Endometrium (tissue), 2 donors: Measurements from ENCODE around the gene PDE11A.
"Not testable (repeated sequence)": the region's sequence is repeated elsewhere in the genome, so short reads cannot be mapped to it uniquely, and the experiment has no call there.

Experiments
- FAIRE-seq: peaks from 2 replicates; lab custom pipeline; 2012; peaks lifted over from hg19 to GRCh38; lab: Jason Lieb, UNC
- donor health status: control.
- donor health status: control.

Gene PDE11A

DNA sequence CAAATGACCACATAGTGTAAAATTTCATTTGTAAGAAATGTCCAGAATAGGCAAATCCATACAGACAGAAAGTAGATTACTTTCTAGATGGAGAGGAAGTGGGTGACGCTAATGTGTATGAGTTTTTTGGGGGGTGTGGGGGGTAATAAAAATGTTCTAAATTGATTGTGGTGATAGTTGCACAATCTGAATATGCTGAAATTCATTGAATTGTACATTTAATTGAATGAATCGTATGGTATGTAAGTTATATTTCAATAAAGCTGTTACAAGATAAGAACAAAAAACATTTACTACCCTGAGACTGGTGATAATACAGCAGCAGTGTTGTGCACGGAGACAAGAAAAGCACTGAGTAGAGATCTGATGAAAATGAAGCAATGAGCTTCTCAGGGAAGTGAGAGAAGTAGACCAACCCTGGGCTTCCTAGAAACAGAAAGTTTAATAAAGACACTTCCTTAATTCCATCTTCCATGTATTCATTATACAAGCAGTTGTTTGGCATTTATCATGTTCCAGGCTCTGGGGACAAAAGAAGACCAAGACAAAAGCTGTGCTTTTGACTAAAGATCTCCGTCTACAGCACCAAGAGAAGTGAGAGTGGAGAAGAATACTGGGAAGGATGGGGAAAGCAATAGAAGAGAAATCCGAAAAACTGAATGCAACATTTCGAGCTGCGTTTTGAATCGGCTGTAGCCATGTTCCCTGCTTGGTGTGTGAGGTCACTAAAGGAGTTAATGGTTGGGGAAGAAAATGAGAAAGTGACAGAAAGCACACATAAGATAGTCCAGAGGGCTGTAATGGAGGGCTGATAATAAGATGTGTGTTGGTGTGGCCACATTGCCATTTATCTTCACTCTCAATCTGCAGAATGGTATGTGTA is 1.8 kb upstream of the PDE11A start:
- no peak for FAIRE-seq

DNA sequence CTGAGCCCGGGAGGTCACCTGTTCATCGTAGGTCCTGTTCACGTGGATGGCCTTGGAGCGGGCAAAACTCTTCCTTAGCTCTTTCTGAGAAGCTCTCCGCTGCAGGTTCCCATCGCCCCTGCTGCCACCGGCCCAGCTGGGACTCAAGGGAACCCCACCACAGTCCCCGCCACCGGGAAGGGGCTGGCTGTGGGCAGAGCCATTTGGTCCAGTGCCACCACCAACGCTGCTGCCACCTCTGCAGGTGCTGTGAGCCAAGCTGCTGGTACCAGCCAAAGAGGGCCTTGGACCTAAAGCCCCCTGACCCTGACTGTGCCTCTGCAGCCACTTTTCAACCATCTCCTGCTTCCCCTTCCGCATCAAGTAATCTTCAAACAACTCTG is 586 bp downstream of the PDE11A start:
- FAIRE-seq: no peak

DNA sequence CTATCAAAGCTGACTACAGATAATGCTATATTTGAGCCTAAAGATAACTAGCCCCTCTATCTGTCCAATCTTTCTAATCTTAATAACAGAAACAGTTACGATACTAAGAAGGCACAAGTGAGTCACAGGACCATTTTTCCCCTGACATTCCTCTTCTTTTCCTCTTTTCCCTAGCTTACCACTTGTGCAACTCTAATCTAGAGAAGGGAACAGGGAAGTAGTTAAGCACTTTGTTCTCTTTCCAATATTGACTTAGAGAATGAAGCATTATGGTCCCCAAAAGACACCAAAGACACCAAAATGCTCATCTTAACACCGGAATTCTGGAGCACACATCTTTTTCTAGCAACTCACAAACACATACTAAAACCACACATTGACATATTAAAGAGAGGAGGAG is 1.8 kb downstream of the PDE11A start:
- FAIRE-seq: no peak

DNA sequence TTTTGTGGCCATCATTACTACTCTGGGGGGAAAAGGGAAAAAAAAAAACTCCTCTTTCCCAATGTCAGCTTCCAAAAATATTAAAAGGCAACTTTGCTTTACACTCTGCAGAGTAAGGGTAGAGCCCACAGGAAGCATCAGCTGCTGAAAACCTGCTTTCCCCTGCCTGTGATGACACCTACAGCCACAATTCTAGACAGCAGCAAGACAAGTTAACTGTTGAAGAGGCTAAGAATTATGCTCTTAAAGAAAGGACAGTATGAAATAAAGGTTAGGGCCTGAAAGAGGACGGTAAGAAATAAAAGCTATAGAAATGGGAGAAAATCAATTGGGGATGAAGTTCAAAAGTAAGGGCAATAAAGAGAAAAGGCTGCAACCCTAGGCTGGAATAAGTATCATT is 3.0 kb downstream of the PDE11A start:
- no peak for FAIRE-seq

DNA sequence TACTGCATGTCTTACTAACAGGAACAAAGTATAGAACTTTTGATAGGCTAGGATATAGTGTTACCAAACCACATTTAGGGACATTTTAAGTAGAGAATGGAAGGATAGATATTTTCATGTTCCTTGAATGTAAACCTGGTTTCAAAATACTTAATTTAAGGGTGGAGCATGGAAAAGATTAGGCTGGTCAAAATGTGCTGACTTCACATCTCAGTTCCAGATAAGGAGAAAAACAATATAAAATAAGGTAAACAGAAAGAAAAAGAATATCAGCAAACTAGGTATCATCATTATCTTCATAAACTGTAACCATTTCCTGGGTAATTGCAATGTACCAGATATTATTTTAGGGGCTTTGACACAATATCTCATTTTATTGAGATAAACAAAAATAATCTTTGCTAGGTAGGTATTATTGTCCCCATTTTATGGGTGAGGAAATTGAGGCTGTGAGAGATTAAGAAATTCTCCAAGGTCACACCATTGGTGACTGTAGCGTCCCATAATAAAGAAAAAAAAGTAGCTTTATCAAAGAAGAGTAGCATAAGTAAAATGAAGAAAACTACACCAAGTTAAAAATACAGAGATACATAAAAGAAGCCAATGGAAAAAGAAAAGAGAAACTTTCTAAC is 3.6 kb downstream of the PDE11A start:
- no peak for FAIRE-seq

DNA sequence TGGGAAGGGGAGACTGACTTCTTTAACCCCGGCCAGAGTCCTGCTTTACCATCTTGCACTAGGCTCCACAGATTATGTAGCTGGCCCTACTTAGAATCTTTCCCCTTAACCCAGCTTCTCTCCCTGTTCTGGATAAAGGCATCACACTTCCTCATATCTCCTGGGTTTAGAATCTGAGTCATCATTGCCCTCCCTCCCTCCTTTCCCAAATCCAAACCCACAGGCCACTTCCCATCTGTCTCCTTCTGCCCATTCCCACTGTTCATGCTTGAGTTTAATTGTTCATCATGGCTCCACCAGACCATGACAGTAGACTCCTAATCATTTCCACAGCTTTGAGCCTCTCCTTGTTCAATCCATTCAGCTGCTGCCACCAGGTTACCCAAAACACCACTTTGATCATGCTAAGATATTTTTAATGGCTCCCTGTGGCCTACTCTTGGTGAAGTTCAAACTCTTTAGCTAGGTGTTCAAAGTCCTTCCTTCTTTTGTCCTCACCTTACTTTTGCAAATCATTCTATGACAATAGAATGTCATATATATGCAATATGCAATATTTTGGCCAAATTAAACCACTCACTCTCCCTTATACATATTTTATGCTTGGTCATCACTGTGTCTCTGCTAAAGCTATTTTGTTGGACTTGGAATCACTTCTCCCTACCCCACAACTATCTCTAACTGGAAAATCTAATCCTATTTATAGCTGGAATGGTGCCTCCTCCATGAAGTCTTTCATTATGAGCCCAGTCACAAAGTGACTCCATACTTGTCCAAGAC is 5.5 kb downstream of the PDE11A start:
- FAIRE-seq: no peak

DNA sequence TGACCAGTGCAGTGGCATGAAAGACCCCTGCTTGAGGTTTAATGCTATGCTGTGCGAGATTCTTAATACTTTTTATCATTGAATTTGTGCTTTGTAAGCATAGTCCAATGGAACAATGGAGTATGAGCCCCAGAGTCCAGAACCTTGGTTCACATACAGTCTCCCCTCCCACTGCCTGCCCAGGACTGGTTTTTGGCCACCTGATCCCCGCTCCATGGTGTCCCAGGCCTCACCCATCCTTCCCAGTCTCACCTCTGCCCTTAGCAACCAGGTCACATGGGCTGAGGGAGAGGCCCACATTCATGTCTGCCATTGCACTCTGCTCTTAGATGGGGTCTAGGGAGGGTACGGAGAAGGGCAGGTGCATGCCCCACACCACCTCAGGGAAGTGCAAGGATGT is 6.3 kb downstream of the PDE11A start:
- no peak for FAIRE-seq

DNA sequence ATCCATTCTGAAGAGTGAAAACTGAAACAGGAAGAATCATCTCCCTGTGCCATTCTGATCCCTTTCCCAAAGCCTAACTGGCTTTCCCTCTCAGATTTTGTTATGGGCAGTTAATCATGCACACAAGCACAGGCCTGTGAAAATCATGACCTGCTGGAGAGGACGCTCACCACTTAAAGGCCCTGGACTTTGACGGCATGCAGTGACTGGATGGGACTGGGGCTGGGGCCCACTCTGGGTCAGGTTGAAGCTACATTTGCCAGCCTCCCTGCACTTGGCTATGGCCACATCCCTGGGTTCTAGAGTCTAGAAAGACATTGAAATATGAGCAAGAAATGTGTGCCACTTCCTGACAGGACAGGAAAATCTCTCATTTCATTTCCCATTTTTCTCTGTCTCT is 12.9 kb downstream of the PDE11A start:
- FAIRE-seq: no peak

DNA sequence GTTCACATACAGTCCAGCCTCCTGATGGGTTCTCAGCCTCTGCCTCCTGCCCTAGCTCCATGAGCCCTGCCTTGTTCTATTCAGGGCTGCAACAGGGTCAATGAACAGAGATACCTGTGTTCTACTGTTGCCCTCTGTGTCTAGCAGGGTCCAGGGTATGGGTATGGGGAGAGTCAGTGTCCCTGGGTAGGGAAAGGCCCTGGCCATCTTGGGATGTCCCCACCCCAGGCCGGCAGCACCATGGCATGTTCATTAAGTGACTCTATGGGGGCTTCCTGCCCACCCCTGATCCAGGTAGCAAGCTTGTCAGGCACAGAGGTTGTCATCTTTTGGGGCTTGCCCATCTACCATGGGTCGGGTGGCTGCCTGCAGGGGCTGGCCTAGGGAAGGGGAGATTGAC is 13.5 kb downstream of the PDE11A start:
- FAIRE-seq: no peak

DNA sequence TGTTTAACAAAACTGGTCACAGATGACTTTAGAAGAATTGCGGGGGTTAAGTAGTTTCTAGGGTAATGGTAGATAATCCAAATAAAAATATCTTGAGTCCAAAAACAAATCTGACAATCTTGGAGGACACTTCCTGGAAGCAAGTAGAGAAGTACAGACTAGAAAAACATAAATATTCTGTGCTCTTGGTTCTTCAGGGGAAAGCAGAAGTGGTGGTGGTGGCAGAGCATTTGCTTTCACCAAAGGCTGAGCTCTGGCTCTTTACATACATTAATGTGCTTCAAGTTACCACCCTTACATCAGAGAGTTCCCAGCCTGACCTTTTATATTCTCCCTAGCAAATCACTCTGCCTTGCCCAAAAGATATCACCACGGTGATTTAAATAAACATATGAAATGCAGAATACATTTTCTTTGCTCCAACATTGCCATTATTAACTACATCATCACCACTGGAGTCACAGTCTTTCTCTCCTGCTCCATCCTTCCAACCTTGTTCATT is 15.3 kb downstream of the PDE11A start:
- FAIRE-seq: no peak

DNA sequence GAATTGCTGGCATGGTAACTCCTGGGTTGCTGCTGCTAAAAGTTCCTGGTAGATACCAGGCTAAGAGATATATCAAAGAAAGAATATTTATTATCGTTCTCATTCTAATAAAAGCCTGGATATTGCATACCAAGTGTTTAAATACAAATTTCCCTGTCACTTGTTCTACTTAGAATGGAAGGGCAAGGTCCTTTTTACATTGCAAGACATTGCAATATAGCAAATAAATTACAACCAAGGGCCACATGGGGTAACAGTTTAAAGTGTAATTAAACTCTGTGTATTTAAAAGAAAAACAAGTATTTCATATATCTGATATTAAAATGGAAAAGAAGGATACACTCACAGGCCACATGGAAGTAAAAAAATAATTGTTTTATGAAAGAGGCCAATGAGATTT is 16.2 kb downstream of the PDE11A start:
- FAIRE-seq: no peak

DNA sequence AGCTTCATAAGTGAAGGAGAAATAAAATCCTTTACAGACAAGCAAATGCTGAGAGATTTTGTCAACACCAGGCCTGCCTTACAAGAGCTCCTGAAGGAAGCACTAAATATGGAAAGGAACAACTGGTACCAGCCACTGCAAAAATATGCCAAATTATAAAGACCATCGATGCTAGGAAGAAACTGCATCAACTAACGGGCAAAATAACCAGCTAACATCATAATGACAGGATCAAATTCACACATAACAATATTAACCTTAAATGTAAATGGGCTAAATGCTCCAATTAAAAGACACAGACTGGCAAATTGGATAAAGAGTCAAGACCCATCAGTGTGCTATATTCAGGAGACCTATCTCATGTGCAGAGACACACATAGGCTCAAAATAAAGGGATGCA is 21.3 kb downstream of the PDE11A start:
- not testable (repeated sequence) for FAIRE-seq

DNA sequence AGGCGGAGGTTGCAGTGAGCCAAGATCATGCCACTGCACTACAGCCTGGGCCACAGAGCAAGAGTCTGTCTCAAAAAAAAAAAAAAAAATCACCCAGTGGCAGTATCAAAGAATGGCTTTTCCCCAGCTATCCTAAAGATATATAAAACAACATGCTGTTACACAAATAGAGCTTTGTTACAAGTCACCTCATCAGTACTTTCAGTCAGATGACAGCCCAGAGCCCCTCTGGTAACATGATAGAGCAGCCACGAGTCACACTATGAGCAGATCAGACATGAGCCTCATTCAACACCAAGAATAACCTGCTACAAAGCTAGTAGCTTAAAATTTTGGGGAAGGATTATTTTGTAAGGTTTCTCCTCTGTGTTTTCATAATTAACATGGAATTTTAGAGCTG is 25.2 kb downstream of the PDE11A start:
- FAIRE-seq: no peak

DNA sequence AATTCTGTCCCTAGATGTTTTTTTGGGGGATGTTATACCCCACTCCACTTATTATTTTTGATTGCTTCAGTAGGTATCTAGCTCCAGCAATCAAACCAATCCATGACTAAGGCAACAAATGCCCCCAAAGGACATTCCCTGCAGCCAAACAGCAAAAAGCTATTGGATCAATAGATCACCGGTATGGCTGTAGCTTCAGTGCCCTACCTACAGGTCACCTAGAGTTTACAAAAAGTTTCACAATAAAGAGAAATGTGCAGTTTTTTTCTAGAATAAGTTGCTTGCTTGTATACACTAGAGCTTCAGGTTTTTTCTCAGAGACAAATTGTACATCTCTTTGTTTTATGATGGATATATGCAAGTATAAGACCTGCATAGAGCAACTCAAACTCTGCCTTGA is 27.7 kb downstream of the PDE11A start:
- FAIRE-seq: no peak

DNA sequence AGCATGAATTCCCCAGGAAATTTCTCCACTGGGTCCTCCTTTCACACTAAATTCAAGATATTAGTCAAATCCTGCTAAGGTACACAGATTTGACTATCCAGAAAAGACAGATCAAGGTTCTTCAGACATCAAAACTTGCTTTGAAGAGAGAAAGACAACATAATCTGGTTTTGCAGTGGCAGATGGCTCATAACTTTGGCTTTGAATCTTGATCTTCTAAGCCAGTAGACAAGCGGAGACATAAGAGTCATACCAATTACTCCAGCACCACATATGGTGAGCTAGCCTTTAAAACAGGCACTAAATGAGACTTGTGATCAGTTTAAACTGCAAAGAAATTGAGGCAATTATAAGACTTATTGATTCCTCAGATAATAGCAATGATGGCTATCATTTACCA is 29.3 kb downstream of the PDE11A start:
- FAIRE-seq: no peak

DNA sequence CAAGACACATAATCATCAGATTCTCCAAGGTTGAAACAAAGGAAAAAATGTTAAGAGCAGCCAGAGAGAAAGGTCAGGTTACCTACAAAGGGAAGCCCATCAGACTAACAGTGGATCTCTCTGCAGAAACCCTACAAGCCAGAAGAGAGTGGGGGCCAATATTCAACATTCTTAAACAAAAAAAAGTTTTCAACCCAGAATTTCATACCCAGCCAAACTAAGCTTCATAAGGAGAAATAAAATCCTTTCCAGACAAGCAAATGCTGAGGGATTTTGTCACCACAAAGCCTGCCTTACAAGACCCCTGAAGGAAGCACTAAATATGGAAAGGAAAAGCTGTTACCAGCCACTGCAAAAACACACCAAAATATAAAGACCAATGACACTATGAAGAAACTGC is 39.0 kb downstream of the PDE11A start:
- not testable (repeated sequence) for FAIRE-seq

DNA sequence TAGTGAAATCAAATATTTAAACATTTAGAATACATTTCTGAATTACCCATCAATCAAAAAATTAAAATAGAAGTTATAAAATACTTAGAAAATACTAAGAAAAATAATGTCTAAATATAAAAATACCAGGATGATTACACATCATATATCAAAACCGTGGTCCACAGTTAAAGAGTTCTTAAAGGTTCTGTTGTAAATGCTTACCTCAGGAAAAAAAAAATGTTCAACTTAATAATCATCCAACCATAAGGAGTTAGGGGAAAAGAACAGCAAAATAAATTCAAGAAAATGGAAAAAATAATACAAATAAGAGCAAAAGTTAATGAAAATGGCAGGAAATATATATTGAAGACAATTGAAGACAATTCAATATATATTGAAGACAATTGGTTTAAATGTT is 43.2 kb downstream of the PDE11A start:
- FAIRE-seq: peak; percentile 26

DNA sequence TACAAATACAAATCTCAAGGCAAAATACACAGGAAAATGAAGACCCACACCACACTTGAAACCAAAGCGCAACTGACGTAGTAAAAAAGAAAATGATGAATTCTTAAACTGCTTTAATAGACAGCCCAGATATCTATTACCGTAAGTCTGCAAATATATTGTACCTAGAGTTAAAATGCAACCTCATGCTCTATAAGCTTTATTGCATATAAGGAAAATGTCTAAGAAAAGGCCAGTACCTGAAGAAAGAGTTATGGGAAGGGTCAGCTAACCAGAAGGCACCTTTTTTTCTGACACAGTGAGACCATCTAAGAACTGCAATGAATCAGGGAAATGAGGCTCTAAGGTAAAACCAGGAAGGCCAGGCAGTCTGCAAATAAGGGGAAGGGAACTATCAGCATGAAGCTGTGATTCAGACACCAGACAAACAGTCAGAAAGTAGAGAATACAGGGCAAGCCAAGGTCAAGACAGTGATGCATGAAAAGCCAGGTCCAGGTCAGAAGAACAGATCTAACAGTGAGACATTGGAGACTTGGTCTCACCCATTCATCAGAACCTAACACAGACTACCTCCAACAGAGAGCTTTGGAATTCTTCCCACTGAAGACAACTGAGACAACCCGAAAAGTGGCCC is 46.9 kb downstream of the PDE11A start:
- FAIRE-seq: no peak

DNA sequence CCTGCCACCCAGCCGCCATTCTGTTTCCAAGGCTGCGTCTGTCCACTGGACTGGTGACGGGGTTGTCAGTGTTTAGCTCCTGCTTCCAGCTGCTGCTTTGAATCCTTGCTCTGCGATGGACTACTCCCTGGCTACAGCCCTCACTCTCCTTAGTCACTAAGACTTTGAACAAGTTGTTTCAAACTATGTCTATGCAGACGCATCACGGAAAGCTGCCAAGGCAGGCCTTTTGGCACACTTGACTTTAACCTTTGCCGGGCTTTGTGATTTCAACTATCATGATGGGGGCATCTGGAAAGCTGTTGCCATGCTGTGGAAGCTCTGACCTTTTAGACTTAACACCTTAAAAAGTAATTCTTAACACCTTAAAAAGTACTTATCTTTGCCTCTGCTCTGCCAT is 54.4 kb downstream of the PDE11A start:
- FAIRE-seq: no peak

DNA sequence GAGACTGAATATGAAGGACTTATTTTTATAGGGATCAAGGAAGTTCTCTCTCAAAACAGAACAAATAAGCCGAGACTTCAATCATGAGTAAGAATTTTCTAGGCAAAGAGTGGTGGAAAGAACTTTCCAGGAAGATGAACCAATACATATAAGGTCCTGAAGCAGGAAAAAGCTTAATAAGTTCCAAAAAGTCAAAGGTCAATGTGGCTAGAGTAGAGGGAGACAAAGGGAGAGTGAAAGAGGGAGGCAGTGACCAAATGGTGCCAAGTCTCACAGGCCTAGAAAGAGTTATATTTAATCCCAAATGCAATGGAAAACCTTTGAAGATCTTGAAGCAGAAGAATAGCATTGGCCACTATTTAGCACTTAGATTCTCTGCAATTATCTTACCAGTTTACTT is 56.0 kb downstream of the PDE11A start:
- no peak for FAIRE-seq

DNA sequence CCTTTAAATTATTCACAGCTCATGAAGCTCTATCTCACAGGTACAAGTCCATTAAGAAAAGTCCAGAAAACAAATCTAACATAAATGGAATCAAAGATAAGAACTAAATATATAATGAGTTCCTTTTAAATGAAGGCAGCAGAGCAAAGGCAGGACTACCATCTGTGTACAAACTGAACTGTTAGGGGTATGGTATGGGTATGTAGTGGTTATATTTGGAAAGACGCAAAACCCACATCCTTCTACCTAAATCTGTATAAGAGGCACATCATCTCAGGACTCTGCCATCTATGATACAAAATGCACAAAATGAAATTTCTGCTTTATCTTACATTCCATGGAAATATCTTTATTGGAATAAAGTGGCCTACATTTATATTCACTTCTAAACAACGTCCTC is 59.9 kb downstream of the PDE11A start:
- no peak for FAIRE-seq

DNA sequence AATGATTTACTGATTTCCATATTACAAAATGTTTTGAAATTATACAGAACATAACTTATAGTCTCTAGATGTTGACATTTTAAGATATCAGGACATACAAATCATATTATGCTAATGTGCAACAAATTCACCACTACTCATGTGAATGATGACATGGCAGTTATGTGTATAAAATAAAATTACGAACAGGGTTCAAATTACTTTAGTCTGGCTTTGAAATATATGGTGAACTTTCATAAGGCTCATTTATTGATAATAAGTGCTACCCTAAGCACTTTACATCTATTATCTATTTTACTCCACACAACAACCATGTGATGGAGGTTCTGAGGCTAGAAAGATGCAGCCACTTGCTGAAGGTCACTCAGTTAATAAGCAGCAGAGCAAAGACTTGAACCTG is 62.8 kb downstream of the PDE11A start:
- FAIRE-seq: no peak
